GM19455 (cell line): ENCODE data around the gene USP48.
"Not testable (repeated sequence)": the region's sequence is repeated elsewhere in the genome, so short reads cannot be mapped to it uniquely, and the experiment has no call there.

Experiments used
- ATAC-seq: cut with Tn5 transposase; IDR thresholded peaks from one replicate; pipeline ENCODE4 v1.9.1; 2021; ENCODE audit not compliant: unreplicated experiment

Gene USP48

DNA sequence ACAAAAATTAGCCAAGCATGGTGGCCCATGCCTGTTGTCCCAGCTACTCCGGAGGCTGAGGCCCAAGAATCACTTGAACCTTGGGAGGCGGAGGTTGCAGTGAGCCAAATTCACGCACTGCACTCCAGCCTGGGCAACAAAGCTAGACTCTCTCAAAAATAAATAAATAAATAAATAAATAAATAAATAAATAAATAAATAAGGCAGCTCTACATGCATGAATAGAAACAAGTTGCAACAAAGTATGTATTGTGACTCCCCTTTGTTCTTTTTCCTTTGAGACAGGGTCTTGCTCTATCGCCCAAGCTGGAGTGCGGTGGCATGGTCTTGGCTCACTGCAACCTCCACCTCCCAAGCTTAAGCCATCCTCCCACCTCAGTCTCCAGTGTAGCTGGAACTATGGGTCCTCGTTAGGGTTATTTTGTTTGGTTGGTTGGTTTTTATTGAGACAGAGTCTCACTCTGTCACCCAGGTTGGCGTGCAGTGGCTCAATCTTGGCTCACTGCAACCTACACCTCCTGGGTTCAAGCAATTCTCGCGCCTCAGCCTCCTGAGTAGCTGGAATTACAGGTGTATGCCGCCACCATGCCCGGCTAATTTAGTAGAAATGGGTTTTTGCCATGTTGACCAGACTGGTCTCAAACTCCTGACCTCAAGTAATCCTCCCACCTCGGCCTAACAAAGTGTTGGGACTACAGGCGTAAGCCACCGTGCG, 8.0 kb downstream of the USP48 start:
- no peak for ATAC-seq

DNA sequence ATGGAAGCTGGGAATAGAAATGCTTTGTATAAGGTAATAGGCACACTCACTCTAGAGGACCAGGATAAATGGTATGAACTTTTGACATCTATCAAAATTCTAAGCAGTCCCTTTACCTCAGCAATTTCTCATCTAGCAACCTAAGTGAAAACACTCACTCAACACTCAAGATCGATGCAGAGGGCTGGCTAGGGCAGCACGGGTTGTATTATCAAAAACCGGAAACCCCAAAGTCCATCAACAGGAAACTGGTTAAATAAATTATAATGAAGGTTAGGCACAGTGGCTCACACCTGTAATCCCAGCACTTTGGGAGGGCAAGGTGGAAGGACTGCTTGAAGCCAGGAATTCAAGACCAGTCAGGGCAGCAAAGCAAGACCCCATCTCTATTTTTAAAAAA, 9.4 kb downstream of the USP48 start:
- no peak for ATAC-seq

GRCh38 chr1:21771672-21772071, 11.3 kb downstream of the USP48 start:
- ATAC-seq: not testable (repeated sequence)

- not testable (repeated sequence) for ATAC-seq
Observed at GRCh38 chr1:21770602-21771001, 12.3 kb downstream of the USP48 start.

- no peak for ATAC-seq
Observed at GRCh38 chr1:21770201-21770600, 12.7 kb downstream of the USP48 start.

DNA sequence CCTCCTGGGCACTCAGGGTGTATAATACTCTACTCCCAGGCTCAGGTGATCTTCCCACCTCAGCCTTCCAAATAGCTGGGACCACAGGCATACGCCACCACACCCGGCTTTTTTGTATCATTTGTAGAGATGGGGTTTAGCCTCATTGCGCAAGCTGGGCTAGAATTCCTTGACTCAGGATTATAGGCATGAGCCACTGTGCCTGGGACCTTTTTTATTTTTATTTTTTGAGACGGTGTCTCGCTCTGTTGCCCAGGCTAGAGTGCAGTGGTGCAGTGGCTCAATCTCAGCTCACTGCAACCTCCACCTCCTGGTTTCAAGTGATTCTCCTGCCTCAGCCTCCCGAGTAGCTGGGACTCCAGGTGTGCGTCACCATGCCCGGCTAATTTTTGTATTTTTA, 15.8 kb downstream of the USP48 start:
- ATAC-seq: not testable (repeated sequence)

- ATAC-seq: no peak
Observed at GRCh38 chr1:21766210-21766609, 16.7 kb downstream of the USP48 start.

- no peak for ATAC-seq
Observed at GRCh38 chr1:21764615-21765423, 18.1 kb downstream of the USP48 start.

GRCh38 chr1:21763694-21764419, 19.1 kb downstream of the USP48 start:
- ATAC-seq: no peak

DNA sequence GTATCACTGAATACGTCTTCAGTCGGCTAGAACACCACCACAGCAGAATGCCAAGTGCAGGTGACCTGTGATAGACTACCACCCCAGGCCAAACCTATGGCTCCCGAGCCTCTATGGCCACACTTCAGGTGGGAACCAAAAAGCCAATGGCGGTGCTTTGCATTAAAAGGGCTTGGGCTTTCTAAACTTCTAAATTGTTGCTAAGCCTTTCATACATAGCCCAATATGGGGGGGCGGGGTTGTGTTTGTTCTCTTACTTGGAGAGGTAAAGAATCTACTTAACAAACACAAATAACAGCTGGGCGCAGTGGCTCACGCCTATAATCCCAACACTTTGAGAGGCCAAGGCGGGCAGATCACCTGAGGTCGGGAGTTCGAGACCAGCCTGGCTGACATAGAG, 19.7 kb downstream of the USP48 start:
- ATAC-seq: no peak

DNA sequence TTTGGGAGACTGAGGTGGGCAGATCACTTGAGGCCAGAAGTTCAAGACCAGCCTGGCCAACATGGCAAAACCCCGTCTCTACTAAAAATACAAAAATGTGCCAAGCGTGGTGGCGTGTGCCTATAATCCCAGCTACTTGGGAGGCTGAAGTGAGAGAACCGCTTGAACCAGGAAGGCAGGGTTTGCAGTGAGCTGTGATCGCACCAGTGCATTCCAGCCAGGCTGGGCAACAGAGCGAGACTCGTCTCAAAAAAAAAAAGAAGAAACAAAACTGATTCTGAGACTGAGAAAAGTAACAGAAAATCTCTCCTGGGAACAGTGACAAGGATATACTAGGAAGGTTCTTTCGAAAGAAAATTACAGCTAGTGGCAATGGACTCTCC, 20.9 kb downstream of the USP48 start:
- no peak for ATAC-seq

DNA sequence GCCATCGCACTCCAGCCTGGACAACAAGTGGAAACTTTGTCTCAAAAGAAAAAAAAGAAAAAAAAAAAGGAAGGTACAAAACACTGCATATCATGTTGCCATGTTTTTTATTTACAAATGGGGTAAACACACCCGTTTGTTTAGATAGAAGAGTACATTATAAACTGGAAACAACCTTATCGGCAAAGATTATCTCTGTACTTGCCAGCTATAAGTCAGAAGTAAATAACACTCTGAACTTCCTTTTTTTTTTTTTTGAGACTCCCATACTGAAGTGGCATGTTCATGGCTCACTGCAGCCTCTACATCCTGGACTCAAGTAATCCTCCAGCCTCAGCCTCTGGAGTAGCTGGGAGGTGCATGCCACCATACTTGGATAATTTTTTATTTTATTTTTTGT, 21.9 kb downstream of the USP48 start:
- ATAC-seq: no peak

DNA sequence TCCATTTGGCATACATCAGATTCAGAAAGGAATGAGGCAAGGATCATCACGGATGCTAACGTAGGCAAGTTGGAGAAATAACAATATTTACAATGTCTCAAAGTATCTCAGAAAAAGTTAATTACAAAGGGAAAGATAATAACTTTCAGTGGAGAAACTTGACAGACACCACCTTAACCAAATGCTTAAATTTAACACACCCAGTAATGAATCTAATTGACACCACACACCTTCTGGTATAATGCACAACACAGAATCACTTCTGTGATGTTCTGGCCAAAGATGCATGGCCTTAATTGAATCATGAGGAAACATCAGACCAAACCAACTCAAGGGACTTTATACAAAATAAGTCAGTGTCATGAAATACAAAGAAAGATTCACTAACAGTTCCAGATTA, 23.1 kb downstream of the USP48 start:
- ATAC-seq: no peak

GRCh38 chr1:21759182-21759581, 23.8 kb downstream of the USP48 start:
- ATAC-seq: no peak

DNA sequence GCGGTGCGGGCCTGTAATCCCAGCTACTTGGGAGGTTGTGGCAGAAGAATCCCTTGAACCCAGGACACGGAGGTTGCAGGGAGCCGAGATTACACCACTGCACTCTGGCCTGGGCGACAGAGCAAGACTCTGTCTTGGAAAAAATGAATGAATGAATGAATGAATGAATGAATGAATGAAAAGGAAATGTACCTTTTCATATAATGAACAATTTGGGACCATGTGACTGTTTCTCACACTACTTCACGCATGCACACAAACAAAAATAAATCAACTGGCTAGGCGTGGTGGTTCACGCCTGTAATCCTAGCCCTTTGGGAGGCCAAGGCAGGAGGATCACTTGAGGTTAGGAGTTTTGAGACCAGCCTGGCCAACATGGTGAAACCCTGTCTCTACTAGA, 24.3 kb downstream of the USP48 start:
- ATAC-seq: no peak

DNA sequence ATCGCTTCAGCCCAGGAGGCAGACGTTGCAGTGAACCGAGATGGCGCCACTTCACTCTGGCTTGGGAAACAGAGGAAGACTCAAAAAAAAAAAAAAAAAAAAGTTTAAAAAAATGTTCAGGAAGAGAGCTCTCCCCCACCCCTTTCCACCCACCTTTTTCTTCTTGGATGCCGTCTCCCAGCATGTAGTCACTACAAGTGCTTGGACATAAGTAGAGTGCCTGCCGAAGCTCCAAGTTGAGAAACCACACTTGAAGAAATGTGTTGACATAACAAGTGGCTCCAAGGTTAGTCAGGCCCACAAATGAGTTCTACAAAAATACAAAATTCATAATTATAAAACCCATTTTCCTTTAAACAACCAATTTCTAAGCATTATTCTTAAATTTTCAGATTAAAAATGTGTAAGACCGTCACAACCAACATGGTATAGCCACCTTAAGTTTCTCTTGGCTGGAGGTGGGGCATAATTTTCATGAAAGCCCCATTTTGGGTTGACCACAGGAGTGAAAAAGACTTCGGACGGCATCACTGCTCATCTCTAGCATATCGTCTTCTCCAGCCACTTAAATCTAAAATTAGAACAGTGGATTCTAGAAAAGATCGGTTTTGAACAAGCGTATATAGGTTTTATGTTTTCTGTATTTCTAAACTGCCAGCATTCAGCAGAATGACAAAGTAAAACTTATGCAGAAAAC, 26.4 kb downstream of the USP48 start:
- no peak for ATAC-seq

DNA sequence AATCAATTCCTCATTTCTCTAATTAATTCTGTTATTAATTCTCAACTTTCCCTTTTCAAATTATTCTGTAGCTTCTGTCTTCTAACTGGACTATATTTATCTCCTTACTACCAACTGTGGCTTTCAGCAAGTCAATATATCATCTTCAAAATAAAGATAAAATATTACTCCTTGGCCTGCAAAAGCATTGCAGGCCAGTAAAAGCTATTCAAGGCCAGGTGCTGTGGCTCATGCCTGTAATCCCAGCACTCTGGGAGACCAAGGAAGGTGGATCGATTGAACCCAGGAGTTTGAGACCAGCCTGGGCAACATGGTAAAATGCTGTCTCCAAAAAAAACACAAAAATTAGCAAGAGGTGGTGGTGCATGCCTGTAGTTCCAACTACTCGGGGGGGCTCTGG, 27.9 kb downstream of the USP48 start:
- no peak for ATAC-seq

GRCh38 chr1:21754583-21754982, 28.4 kb downstream of the USP48 start:
- ATAC-seq: no peak

GRCh38 chr1:21752186-21752585, 30.8 kb downstream of the USP48 start:
- ATAC-seq: no peak

DNA sequence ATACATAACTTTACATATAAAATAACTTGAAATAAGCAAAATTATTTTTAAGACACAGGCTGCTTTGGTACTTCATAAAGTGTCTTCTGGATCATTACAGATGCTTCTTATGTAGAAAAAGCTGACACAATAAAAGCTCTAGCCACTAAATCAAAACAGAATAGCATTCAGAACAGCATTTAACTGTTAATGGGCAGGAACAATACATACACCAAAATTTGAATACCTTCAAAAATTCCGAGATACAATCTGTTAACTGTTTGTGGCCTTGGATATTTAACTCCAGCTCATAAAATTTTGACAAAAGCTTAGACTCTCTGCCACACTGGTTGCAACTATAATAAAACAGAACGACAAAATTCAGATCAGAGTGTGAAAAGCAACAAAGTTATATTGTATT, 31.7 kb downstream of the USP48 start:
- no peak for ATAC-seq

DNA sequence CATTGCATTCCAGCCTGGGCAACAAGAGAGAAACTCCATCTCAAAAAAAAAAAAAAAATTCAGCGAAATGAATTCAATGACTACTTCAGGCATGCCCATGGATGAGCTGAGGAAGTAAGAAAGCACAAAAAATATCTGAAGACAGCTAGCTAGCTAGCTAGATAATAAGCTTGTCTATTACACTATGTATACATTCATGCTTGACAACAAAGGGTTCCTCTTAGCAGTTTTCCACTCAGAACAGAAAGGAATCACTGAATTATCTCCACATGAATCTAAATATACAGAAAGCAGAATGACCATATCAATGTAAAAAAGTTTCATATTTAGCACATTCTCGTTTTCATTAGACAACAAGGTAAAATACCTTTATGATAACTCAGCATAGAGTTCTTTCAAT, 32.1 kb downstream of the USP48 start:
- no peak for ATAC-seq
